Endometrial microvascular endothelial cells (primary cell): ENCODE results near the gene P2RY6. TPM values are rescaled to one million over a fixed set of nuclear protein-coding genes. Genes with fewer than 3 reads are reported as not detected.

ENCODE experiments used
- in situ Hi-C: cut with HindIII; loops from 2 replicates; pipeline ENCODE4 v1.10.0; 2017; ENCODE audit warnings: low sequenced_read_pairs, low pct_unique_long_range_greater_than_20kb; ENCODE audit errors: inconsistent ontology term
- total RNA-seq: library from RNA; depleted of rRNA; stranded (reverse); fragments of >200 nt; gene quantifications from one replicate; pipeline ENCODE4 v1.2.3, GENCODE V29; 2015; ENCODE audit errors: inconsistent ontology term

P2RY6 gene
- total RNA-seq, 1 donor from 2014 or later = not detected

- in situ Hi-C loops = no loop called here
Measured at GRCh38 chr11:73290536-73290935, 18.4 kb downstream of the P2RY6 start.

DNA sequence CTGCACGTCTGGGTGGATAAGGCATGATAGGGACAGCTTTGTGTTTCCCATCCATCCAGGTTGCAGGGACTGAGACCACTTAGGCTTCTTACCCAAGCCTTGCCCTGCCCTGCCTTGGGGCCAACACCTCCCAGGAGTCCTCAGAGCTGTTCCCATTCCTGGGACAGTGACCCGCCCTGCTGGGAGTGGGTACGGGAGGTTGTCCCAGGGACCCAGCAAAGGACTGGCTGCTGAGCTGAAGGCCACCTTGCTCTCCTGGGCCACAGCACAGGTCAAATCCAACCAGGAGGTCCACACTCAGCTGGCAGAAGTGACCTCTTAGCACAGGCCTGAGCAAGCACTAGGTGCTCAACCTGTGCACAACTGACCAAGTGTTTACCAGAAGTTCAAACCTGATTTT is 19.1 kb downstream of the P2RY6 start:
- in situ Hi-C loops = no loop called here

DNA sequence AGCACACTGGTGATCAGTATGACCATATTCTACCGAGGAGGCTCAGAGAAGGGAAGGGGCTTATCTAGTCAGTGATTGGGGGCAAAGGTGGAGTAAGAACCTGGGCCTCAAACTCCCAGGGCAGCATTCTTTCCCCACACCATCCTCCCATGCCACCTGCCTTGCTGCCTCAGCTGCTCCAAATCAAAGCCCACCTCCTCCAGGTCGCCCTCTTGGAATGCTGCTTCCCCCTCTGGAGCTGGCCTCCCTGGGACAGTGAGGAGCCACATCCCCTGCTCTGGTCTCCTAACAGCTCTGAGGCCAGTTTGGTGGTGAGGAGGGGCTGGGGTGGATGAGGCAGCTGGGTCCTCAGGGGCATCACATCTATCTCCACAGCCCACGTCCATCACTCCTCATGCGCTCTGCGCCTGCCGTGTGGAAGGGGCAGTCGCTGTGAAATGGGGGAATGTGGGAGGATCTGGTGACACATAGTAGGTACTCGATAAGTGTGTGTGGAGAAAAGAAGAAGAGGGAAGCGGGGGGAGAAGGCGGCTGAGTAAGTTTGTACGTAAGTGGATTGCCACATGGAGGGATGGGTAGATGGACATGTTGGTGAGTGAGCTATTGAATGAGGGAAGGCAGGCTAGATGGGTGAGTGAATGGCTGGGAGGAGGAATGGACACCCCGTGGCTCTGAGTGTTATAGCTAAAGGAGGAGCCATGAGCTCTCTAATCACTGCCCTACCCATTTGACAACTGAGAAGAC is 19.8 kb downstream of the P2RY6 start:
- in situ Hi-C loops = no loop called here

GRCh38 chr11:73292525-73292894 is 20.4 kb downstream of the P2RY6 start:
- in situ Hi-C loops = no loop called here

- in situ Hi-C loops = no loop called here
Measured at GRCh38 chr11:73293356-73293936, 21.3 kb downstream of the P2RY6 start.

GRCh38 chr11:73294604-73295003 is 22.5 kb downstream of the P2RY6 start:
- in situ Hi-C loops = no loop called here

DNA sequence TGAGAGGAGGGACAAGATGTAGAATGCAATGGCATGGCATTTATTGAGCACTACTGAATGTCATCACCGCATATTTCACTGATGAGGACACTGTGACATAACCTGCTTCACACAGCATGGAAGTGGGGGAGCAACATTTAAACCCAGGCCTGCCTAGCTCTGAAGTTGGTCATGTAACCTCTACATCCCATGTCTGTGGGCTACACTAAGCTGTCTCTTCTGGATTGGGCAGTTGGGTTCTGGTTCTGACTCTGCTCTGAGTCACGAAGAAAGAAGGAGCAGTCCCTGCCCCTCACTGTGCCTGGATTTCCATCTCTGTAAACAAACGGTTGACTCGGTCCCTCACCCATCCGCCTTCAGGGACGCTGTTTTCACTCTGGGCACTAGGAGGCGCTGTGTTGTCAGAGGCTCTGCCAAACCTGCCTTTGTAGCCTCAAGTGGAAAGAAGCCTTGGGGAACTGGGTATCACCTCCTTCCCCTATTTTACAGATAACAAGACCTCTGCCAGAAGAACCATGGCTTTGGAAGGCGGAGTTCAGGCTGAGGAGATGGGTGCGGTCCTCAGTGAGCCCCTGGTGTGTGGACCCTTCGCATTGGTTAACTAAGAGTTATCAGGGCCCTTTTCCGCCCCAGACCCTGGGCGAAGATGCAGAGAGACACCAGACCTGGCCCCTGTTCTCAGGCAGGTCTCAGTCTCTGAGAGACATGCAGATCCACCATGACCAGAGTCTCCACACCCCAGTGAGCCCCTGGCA is 23.3 kb downstream of the P2RY6 start:
- in situ Hi-C loops = no loop called here

DNA sequence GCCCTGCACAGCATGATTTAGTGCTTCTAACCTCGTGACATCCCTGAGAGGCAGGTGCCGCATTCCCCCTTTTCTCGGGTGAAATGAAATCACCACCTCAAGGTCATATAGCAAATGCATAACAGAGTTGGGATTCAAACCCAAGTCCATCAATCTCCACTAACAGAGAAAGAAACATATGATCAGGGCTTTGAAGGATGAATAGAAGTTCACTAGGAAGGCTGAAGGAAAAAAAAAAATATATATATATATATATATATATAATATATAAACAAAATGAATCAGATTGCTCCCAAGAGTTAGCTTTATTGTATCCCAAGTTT is 23.8 kb downstream of the P2RY6 start:
- in situ Hi-C loops = no loop called here

GRCh38 chr11:73296501-73297230 is 24.5 kb downstream of the P2RY6 start:
- in situ Hi-C loops = no loop called here

GRCh38 chr11:73297231-73297590 is 25.1 kb downstream of the P2RY6 start:
- in situ Hi-C loops = no loop called here

GRCh38 chr11:73297702-73298101 is 25.6 kb downstream of the P2RY6 start:
- in situ Hi-C loops = no loop called here

DNA sequence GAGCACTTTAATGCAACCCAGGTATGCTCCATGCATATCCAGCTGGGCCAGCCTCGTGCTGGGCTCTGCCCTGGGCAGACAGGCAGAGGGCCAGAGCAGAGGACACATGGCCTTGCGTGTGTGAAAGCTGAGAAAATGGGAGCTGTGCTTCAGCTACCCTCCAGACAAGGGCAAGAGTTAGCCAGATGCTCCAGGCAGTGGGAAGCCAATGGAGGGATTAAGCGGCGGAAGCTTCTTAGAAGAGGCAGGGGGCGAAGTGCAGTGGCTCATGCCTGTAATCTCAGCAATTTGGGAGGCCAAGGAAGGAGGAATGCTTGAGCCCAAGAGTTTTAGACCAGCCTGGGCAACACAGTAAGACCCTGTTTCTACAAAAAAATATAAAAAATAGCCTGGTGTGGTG is 26.1 kb downstream of the P2RY6 start:
- in situ Hi-C loops = no loop called here

- in situ Hi-C loops = no loop called here
Measured at GRCh38 chr11:73299751-73300150, 27.6 kb downstream of the P2RY6 start.

- in situ Hi-C loops = no loop called here
Measured at GRCh38 chr11:73306069-73306841, 34.1 kb downstream of the P2RY6 start.

DNA sequence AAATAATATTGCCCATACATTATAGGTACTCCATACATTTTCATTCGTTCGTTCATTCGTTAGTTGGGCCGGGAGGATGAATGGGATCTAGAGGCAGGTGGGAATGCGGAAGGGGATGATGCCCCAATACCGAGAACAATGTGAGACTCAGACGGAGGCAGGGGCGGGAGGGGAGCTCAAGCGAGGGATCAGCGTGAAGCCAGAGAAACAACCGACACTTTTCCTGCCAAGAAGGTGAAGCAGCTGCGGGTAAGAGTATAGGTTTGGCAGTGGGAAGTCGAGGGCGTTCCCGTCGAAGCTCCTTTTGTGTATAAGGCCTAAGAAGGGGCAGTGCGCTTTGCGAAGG is 34.8 kb downstream of the P2RY6 start:
- in situ Hi-C loops = no loop called here

- in situ Hi-C loops = no loop called here
Measured at GRCh38 chr11:73307323-73308002, 35.3 kb downstream of the P2RY6 start.

GRCh38 chr11:73308003-73308960 is 36.1 kb downstream of the P2RY6 start, which contains the start of gene ARHGEF17:
Gene ARHGEF17 (plus strand): TSS chr11:73308276. CDS start chr11:73308639, 363 bp downstream.
- in situ Hi-C loops = no loop called here
